Measurements from ENCODE around the gene HAND1.

HAND1 gene

DNA sequence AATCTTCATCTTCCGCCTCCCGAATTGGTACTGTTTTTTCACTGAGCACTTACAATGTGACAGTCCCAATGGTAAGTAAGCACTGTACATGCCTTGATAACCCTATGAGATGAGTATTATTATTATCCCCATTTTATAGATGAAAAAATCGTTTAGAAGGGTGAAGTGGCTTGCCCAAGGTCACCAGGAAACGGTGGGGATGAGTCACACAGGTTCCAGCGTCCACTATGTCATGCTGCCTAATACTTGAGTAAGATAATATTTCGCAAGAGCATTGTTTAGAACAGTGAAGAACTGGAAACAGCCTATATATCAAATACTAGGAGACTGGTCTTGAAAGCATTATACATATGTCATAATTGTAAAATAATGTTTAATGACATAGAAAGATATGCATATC lies 12.9 kb downstream of the HAND1 start:
- no peak for DNase-seq (ENCODE audit: extremely low read depth, low read depth)
- TF ChIP-seq, protein P1, sequence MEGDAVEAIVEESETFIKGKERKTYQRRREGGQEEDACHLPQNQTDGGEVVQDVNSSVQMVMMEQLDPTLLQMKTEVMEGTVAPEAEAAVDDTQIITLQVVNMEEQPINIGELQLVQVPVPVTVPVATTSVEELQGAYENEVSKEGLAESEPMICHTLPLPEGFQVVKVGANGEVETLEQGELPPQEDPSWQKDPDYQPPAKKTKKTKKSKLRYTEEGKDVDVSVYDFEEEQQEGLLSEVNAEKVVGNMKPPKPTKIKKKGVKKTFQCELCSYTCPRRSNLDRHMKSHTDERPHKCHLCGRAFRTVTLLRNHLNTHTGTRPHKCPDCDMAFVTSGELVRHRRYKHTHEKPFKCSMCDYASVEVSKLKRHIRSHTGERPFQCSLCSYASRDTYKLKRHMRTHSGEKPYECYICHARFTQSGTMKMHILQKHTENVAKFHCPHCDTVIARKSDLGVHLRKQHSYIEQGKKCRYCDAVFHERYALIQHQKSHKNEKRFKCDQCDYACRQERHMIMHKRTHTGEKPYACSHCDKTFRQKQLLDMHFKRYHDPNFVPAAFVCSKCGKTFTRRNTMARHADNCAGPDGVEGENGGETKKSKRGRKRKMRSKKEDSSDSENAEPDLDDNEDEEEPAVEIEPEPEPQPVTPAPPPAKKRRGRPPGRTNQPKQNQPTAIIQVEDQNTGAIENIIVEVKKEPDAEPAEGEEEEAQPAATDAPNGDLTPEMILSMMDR (IDR thresholded peaks at IDR 0.05; ENCODE audit: low read depth, low read length) = no peak

GRCh38 chr5:154464438-154464837 lies 13.6 kb downstream of the HAND1 start:
- TF ChIP-seq, protein P1 (IDR thresholded peaks at IDR 0.05; ENCODE audit: low read depth, low read length) = no peak
- DNase-seq (ENCODE audit: extremely low read depth, low read depth) = no peak

GRCh38 chr5:154461531-154461930 lies 16.5 kb downstream of the HAND1 start:
- TF ChIP-seq, protein P1 (IDR thresholded peaks at IDR 0.05; ENCODE audit: low read depth, low read length) = peak; percentile 7
- DNase-seq (ENCODE audit: extremely low read depth, low read depth) = no peak

DNA sequence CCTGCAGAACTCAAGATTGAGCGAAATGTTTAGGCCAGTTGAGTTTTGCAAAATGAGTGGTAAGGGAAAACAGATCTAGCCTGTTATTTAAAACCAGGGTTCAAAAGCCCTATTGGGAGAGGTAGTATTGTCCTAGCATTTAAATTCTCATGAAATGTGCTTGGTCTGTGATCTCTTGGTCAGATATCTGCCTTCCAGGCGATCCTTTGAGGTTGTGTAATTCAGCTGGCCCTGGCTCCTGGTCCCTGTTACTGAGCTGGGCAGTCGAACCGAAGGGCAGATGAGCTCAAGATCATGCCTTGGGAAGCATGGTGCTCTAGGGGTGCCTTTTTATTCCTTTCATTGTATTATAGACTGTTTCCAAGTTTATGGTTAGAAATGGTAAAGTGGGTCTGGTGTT lies 17.9 kb downstream of the HAND1 start:
- TF ChIP-seq, protein P1 (IDR thresholded peaks at IDR 0.05; ENCODE audit: low read depth, low read length) = no peak
- no peak for DNase-seq (ENCODE audit: extremely low read depth, low read depth)

DNA sequence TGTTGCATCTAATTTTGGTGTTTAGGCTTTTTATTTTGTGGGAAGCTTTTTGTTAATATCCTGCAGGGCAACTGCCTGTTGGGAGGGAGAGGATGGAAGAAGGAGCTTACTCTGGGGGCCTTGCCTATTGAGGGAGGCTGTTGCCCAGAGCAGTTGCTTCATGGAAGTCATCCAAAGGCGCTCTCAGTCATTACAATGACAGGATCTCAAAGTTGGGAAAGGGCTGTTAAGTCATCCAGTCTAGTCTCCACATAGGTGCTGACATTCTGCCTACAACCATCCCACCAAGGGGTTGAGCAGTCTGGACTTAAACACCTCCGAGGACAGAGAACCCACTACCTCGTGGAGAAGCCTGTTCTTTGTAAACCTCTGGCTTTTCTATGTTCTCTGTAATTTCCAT lies 19.0 kb downstream of the HAND1 start:
- no peak for DNase-seq (ENCODE audit: extremely low read depth, low read depth)
- TF ChIP-seq, protein P1 (IDR thresholded peaks at IDR 0.05; ENCODE audit: low read depth, low read length) = no peak

DNA sequence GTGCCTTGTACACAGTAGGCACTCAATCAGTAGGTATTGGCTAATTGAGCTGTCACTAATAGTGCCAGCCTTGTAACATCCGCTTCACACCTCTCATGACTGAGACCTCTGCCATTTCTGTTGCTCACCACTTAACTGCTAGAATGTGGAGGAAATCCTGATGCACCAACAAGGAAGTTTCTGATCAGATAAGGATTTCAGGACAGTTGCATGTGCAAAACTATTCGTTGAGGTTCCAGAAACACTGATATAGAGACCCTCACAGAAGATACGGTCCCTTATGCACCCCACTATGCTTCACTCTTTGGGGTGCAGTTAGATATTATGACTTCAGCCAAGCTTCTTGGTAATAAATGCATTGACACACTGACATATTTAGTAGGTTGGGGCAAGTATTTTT lies 21.5 kb downstream of the HAND1 start:
- TF ChIP-seq, protein P1 (IDR thresholded peaks at IDR 0.05; ENCODE audit: low read depth, low read length) = no peak
- no peak for DNase-seq (ENCODE audit: extremely low read depth, low read depth)

DNA sequence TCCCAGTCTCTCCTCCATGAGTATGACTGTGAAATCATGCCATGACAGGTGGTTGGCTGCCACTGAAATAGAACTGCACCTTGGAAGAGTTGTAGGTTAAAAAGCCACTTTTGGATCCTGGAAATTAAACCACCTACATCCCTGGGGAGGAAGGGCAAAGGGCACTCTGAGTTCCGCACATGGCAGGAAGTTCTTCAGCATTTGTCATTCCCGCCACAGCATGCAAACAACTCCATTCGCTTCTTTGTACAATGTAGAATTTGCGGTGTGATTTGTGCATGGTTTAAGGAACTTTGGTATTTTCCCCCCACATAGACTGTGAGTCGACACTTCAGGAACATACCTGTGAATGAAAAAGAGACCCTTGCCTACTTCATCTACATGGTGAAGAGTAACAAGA lies 22.4 kb downstream of the HAND1 start:
- TF ChIP-seq, protein P1 (IDR thresholded peaks at IDR 0.05; ENCODE audit: low read depth, low read length) = no peak
- DNase-seq (ENCODE audit: extremely low read depth, low read depth) = no peak

Measured in AG09319 (cell line).